GM19238 (cell line): Measurements from ENCODE around the gene KSR2.

Experiments used
- DNase-seq: peaks from one replicate; pipeline ENCODE4 v3.0.0; 2011; ENCODE audit warnings: low spot score; ENCODE audit not compliant: insufficient read length

The KSR2 gene

GRCh38 chr12:117412465-117413188 lies 556.2 kb downstream of the KSR2 start:
- no peak for DNase-seq

GRCh38 chr12:117409286-117409685 lies 559.5 kb downstream of the KSR2 start:
- no peak for DNase-seq

- no peak for DNase-seq
These were observed 560.5 kb downstream of the KSR2 start for GRCh38 chr12:117408161-117408791.

GRCh38 chr12:117404940-117405339 lies 563.9 kb downstream of the KSR2 start:
- DNase-seq, result no peak

- DNase-seq, result no peak
These were observed 564.5 kb downstream of the KSR2 start for GRCh38 chr12:117404203-117404853.

- no peak for DNase-seq
These were observed 565.1 kb downstream of the KSR2 start for GRCh38 chr12:117403586-117404139.
